ENCODE results near the gene KPNA5.
"Not testable (repeated sequence)": the region's sequence is repeated elsewhere in the genome, so short reads cannot be mapped to it uniquely, and the experiment has no call there.

- TF ChIP-seq, protein P1, sequence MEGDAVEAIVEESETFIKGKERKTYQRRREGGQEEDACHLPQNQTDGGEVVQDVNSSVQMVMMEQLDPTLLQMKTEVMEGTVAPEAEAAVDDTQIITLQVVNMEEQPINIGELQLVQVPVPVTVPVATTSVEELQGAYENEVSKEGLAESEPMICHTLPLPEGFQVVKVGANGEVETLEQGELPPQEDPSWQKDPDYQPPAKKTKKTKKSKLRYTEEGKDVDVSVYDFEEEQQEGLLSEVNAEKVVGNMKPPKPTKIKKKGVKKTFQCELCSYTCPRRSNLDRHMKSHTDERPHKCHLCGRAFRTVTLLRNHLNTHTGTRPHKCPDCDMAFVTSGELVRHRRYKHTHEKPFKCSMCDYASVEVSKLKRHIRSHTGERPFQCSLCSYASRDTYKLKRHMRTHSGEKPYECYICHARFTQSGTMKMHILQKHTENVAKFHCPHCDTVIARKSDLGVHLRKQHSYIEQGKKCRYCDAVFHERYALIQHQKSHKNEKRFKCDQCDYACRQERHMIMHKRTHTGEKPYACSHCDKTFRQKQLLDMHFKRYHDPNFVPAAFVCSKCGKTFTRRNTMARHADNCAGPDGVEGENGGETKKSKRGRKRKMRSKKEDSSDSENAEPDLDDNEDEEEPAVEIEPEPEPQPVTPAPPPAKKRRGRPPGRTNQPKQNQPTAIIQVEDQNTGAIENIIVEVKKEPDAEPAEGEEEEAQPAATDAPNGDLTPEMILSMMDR (IDR thresholded peaks at IDR 0.05; ENCODE audit: borderline replicate concordance, extremely low read depth, low read length, poor library complexity, severe bottlenecking): not testable (repeated sequence)
- not testable (repeated sequence) for TF ChIP-seq EZH2 (IDR thresholded peaks at IDR 0.05; ENCODE audit: borderline replicate concordance, low read depth, low read length, severe bottlenecking)
Observed at GRCh38 chr6:116664169-116664568, 16.8 kb upstream of the KPNA5 start.
